DOHH2 (cell line): Measurements from ENCODE around the gene VANGL2.

Experiments used
- CTCF ChIP-seq: fragments of 200-600 bp; sonication (generic); IDR thresholded peaks from one replicate; pipeline ENCODE4 v1.5.1; 2014; ENCODE audit warnings: antibody characterized with exemption, mild to moderate bottlenecking, low read depth, low read length; ENCODE audit not compliant: poor library complexity, severe bottlenecking
- EZH2phosphoT487 ChIP-seq: fragments of 200-600 bp; sonication (generic); IDR thresholded peaks from 2 replicates; pipeline ENCODE4 v1.6.1; 2017; ENCODE audit warnings: borderline replicate concordance, mild to moderate bottlenecking, antibody characterized with exemption, low read length, moderate library complexity, mixed read lengths

DNA sequence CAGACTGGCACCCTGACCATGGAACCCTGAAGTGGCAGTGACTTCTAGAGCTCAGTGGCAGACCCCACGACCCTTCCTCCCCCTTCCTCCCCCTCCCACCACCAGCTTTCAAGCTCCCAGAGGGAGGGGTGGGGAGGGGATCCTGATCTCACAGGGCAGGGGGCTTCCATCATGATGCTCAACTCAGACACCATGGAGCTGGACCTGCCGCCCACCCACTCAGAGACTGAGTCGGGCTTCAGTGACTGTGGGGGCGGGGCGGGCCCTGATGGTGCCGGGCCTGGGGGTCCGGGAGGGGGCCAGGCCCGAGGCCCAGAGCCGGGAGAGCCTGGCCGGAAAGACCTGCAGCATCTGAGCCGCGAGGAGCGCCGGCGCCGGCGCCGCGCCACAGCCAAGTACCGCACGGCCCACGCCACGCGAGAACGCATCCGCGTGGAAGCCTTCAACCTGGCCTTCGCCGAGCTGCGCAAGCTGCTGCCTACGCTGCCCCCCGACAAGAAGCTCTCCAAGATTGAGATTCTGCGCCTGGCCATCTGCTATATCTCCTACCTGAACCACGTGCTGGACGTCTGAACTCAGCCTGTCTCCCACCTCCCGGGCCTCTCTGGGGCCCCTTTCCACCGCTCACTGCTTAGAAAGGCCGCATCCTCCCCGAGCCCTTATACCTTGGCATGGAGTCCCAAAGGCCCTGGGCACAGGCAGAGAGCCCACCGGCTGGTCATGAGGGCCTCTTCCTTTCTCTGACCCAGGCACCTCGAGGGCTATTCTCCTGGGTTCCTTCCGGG, 29.6 kb upstream of the VANGL2 start:
- TF ChIP-seq CTCF, result no peak
- no peak for TF ChIP-seq EZH2phosphoT487
